ENCODE data around the gene NKAIN2.

The NKAIN2 gene

DNA sequence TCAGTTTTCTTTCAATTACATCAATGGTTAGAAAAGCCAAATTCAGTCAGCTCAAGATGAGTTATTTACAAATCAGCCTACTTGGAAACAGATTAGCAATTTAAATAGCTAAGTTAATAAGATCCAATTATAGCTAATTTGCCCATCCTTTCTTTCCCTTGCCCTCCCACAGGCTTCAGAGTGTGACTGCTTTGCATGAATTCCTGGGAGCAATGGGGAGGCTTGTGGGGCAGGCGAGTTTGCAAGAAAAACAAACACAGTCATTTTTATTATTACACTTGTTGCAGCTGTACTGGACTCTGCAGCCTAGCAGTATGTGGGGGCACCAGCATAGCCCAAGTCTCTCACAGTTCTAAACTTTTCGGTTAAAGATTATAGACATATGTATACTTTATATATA lies 219.0 kb downstream of the NKAIN2 start:
- no peak for DNase-seq (ENCODE audit: low read depth in 3 of 3, low spot score in 1 of 3)

DNA sequence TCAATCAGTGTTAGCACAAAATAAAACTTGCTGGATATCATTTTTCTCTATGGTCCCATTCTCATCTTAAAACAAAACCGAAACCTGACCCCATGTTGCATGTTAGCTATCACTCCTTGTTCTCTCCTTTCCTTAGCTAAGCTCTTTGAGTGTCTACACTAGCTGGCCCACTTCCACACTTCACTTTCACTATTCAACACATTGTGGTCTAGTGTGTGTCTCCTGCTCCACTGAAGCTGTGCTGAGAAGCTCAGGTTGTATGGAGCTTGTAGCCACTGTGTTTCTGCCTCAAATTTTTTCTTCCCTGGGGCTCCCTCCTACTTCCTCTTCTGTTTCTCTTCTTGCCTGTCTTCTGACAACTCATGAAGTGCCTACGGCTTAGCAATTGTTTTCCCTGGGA lies 223.0 kb downstream of the NKAIN2 start:
- DNase-seq (ENCODE audit: low read depth in 3 of 3, low spot score in 1 of 3) = no peak

DNA sequence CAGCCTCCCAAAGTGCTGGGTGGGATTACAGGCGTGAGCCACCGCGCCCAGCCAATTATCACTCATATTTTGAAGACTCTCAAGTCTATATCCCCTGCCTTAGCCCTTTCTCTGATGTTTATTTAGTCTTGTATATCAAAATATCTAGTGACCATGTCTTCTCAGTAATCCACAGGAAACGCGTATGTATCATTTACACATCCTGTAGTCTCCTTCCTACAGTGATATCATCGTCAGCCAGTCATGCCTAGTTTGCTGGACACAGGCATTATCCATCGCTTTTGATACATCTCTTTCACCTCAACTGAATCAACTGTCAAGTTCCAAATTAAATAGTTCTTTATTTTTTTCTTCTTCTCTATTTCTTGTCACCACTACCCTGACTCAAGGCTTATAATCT lies 223.7 kb downstream of the NKAIN2 start:
- no peak for DNase-seq (ENCODE audit: low read depth in 3 of 3, low spot score in 1 of 3)

DNA sequence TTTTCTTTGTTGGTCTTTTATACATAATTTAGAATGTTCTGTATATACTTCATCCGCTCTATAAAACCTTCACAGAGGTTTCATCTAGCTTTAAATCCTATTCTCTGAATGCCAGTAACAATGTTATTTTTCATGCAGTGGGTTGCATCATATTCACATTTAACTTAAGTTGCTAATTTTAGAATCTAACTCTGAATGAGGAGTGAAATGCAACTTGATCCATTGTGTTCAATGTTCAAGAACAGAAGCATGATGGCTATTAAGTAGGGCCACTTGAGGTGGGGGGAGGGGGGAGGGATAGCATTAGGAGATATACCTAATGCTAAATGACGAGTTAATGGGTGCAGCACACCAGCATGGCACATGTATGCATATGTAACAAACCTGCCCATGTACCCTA lies 224.5 kb downstream of the NKAIN2 start:
- DNase-seq (ENCODE audit: low read depth in 3 of 3, low spot score in 1 of 3) = no peak

DNA sequence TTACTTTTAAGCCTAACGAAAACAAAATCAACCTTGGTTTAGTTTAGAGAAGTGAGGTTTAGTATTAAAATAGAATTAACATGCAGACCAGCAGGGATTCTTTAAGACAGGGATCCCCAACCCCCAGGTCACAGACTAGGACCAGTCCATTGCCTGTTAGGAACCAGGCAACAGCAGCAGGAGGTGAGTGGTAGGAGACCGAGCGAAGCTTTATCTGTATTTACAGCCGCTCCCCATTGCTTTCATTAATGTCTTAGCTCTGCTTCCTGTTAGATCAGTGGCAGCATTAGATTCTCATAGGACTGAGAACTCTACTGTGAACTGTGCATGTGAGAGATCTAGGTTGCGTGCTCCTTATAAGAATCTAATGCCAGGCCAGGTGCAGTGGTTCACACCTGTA lies 225.9 kb downstream of the NKAIN2 start:
- DNase-seq (ENCODE audit: low read depth in 3 of 3, low spot score in 1 of 3) = no peak

DNA sequence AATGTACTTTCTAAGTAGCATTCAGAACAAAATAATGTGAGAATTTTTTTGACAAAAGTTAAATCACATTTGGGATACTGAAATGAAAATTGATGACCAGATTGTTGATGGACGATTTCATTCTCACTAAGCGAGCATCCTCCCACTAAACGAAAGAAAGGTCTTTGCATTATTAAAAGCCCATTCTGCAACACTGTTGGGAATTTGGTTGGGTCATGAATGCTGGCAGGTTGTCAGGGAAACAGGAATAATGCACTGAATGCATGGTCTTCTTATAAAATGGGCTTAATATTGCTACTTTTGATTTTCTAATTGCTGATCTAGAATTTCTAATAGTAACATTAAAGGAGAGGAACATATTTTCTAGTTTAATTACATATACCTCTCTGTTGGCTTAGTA lies 229.8 kb downstream of the NKAIN2 start:
- DNase-seq (ENCODE audit: low read depth in 3 of 3, low spot score in 1 of 3) = no peak

DNA sequence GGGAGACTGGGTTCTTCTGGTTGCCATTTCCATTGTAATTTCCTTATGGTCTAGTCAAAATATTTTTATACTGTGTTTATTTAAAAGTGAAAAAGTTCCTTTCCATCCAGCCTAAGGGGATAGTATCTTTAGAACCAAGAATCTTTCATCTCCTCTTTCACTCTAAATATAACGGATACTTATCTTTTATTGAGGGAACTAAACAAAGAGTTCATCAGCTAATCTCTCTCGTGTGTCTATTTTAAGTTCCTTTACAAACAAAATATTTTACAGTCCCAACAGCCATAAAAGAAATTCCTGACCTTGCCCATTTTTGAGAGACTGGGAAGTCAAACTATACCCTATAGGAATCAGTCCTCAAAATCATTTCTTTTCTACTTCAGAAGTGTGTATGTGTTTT lies 232.7 kb downstream of the NKAIN2 start:
- DNase-seq (ENCODE audit: low read depth in 3 of 3, low spot score in 1 of 3) = no peak

DNA sequence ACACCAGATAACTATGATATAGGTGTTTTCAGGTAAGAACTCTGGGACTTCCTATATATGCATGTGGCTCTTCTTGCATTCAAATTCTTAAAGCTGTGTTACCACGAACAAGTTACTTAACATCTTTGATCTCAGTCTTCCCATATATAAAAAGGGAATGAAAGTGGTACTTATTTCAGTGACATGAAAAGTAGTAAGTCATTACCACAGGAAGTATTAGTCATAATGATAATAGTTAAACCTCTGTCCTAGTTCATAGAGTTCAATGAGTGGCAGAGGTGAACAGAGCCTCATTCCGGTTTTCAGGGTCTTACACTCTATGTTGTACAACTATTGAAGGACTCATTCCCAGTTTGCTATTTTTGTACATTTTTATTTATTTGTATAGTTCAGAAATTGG lies 237.0 kb downstream of the NKAIN2 start:
- no peak for DNase-seq (ENCODE audit: low read depth in 3 of 3, low spot score in 1 of 3)

DNA sequence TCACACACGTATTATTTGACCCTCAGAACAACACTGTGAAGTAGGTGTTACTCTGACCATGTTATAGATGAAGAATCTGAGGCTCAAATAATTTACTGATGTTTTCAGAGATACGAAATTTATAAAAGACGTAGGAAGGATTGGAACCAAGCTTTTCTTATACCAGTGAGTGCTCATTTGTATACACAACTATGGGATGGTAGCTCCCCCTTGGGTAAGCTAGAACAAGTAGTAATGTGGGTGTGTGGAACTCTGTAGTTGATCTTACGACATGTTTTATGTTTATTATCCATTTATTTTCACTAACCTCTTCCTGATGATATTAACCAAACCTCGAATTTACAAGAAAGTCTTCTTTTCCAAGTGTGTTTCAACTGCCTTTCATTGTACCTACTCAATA lies 248.5 kb downstream of the NKAIN2 start:
- DNase-seq (ENCODE audit: low read depth in 3 of 3, low spot score in 1 of 3) = no peak

DNA sequence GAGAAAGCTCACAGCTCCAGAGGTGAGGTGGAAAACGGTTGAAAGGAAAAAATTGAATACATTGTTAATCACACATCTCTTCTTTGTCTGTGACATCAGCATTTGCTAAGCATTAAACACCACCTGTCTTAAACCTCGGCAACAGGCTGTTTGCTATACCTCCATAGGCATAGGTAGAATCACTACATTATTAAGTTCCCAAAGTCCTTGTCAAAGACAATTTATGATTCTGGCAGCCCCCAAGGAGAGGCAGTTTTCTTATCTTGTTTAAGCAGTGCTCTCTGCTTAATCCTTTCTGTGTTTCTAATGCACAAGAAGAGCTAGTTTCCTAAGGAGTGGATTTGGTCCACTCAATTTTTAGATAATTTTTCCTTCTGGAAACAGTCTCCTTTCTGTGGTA lies 249.7 kb downstream of the NKAIN2 start:
- no peak for DNase-seq (ENCODE audit: low read depth in 3 of 3, low spot score in 1 of 3)

DNA sequence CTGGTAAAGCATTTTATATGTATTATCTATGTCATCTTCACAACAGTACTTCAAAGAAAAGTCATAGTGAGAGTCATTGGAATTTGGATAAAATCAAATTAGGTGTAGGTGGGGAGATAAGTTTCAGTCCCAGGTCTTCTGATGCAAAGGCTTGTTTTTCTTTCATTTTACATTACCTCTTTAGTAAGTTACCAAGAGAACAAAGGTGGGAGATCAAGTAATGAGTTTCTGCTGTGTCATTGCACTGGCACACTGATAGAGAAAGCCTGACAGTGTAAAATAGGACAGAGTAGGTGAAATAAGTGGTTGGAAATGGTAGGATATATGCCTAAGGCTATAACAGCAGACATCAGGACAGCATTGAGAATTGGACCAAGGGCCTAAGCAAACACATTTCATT lies 250.4 kb downstream of the NKAIN2 start:
- no peak for DNase-seq (ENCODE audit: low read depth in 3 of 3, low spot score in 1 of 3)

DNA sequence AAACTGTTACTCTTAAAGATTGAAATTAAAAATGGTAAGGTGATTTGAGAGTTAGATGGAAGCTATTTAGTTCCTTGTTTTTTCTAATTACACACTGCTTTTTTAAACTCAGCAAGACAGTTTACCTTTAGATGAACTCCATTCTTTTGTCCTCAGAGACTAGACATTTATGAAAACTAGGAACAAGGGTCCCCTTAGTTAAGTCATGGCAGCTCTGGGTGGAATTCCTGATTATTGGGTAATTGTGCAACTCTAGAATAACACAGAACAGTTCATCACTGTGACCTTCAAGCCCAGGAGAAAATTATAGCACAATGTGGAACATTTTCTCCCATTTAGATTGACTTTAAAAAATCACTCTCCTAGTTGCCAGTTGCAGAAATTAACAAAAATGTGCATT lies 251.7 kb downstream of the NKAIN2 start:
- DNase-seq (ENCODE audit: low read depth in 3 of 3, low spot score in 1 of 3) = no peak

DNA sequence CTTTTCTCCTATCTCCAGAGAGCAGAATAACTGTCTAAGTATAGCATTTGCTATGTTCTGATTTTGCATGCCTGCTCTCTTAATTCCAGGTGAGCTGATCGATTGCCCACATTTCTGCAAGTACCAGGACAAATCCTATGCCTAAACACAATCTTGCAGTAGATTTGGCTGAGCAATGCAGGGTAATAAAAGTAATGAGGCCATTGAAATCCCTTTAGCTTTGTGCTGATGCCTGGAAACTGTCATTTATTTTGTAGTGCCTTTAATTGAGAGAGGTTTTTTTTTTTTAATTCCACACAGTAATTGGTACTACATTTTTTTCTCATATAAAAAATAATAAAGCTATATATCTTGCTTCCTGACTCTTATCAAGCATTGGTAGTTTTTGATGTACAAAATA lies 252.3 kb downstream of the NKAIN2 start:
- no peak for DNase-seq (ENCODE audit: low read depth in 3 of 3, low spot score in 1 of 3)

DNA sequence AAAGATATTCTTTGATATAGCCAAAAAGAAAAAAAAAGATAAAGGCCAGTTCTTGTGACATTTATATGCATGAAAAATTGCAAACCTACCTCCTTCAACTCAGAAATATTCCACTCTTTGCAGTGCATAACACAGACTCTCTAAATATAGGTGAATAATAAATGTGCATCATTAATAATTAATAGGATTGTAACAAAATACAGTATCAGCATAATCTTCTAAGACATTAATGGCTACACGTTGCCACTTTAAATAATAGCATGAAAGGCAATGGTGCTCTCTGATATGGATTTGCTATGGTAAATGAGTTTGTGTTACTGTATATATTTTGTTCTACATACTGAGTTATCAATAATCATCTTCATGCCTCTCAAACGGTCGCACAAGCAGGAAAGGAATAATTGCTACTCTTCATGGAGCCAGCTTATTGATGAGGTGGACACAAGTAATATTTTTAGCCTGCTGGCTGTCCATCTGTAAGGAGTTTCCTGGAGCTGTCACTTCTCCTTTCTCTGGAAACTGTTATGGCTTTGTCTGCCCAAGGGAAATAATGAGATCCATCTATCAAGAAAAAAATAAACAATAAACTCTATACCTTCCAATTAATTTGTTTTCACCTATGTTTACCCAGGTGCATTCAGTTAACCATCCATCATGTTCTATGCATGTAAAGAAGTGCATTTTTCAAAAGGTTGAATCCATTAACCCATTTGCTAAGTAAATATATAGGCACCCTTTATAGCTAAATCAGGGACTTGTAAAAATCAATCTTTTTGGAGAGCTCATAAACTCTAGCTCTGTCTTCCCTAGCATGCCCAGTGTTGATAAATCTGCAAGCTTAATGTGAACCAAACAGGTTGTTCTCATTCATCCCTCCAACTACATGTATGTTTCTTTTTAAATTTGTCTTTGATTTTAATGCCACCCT lies 253.0 kb downstream of the NKAIN2 start:
- DNase-seq (ENCODE audit: low read depth in 3 of 3, low spot score in 1 of 3) = no peak

DNA sequence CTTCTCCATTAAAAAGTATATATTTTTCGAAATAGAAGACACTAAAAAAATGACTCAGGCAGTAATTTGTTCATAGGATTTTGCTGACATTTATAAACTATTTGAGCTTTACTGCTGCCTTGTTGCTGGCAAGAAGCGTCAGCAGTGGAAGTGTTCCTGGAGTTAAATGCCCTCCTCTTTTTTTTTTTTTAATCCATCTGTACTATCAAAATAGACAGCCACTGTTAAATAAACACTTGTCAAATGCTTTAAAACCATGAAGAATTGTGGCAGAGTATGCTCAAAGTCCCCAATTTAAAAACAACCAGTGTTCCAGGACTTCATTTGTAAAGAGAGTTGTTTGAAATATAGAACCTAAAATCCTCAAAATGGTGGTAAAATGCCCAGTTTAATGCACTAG lies 253.8 kb downstream of the NKAIN2 start:
- DNase-seq (ENCODE audit: low read depth in 3 of 3, low spot score in 1 of 3) = no peak

DNA sequence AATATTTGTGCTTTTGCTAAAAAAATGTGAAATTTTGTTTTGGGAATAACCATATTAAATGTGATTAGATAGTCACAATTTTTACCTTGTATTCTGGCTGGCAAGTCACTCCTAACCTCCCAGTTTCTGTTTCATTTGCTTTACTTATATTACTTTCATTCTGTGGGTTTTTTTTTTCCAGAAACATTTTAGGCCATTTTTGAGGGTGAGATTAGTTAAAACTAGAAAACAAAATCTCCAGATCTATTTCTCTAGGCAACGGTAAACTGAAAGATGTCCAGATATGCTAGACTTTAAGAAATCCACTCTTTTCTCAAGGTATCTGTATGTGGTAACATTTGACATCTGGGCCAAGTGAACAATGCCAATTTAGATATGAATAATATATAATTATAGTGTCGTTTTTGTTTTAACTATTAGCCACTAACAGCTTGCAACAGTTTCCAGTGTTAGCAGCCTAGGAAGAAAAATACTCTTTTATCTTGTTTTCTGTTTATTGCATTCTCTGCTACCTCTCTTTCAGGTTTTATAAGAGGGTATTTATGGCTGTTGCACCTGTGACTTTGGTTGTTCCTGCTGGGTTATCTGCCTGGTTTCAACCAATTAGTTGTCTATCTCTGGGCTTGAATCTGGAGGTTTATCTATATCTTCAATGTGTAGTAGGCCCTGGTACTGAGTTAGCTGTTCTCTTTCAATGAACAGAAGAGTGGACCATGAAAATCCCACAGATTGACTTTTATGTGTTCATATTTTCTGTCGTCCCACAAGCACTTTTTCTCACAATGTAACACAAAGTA lies 260.9 kb downstream of the NKAIN2 start:
- no peak for DNase-seq (ENCODE audit: low read depth in 3 of 3, low spot score in 1 of 3)

DNA sequence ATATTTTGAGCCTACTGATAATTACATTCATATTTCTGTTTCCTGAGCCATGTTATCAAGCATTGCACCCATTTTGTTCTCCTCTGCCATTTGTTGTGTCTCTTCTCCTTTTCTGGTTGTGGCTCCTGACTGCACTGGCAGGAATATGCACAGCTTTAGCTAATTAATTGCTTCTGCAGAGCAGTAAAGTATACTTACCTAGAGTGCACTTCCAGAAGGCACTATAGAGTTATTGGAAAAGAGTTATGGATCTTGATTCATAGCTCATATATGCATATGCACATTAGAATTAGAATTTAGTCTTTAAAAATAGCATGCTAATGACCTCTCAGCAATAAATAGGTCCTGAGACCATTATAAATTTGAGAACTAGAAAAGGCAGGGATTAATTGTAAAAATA lies 262.6 kb downstream of the NKAIN2 start:
- DNase-seq (ENCODE audit: low read depth in 3 of 3, low spot score in 1 of 3) = no peak

DNA sequence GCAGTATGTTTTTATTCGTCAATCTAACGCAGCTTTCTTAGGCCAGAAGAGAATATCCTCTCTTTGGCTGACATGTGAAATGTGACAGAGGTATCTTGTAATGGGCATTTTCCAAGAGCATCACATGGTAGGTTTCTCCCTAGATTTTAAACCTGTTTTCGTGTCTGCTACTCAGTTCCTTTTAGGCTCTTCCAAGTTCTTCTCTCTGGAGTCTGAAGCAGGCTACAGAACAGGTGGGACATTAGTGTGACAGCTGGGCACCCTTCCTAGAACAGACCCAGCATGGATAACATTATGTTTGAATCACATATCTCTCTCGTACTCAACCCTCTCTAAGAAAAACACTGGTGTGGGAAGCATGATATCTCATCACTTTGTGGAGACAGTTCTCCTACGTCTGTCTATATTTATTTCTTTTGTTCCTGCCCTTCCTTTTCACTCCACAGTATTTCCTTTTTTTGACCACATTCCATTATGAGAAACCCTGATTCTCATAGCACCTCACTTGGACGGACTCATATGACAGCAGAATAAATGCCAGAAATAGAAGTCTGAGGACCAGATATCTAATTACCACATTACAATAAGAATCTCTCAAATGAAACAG lies 263.4 kb downstream of the NKAIN2 start:
- DNase-seq (ENCODE audit: low read depth in 3 of 3, low spot score in 1 of 3) = no peak

DNA sequence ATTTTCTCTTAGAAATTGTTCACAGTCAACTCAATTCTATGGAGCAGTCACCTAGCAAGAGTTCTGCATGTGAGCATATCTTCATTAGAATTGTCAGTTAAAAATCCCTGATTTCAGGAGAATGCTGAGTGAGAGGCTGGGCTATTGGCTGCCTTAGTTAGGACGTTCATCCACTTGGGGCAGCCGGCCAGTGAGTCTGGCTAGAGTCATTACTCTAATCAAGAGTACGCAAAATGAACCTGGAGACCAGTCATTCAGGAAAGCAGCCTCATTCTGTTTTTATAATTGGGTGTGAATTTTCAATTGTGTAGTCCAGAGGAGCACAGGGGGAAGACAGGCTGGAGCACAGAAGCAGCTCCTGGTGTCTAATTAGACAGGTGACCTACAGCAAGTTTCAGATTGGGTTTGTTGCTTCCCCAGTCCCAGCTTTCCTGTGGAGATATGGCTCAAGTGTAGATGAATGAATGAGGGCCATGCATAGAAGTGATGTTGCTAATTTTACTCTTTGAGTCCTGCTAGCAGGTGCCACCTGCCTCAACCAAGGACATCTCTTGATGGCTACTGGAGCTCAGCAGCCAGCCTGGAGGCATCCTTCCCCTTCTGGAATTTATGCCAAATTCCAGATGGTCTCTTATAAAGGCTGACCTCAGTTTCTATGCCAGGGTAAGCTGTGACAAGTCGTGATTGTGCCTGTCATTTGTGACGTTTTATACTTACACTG lies 265.7 kb downstream of the NKAIN2 start:
- no peak for DNase-seq (ENCODE audit: low read depth in 3 of 3, low spot score in 1 of 3)

DNA sequence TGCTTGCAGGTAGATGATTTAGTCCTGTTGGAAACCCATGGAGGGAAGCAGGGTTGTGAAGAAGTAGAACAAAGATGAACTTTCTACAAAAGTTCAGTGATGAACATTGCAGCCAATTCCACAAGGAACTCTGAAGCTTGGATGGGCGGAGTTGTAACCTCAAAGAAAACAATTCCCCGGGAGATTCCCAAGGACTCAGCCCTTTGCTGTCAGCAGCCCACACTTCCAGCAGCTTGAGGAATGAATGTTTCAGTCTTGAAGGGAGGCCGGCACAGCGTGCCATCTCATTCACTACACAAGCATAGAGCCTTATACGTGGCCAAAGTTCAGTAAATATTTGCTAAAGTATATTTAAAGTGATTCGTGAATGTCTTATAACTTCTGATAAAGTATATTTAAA lies 269.4 kb downstream of the NKAIN2 start:
- DNase-seq (ENCODE audit: low read depth in 3 of 3, low spot score in 1 of 3) = no peak

DNA sequence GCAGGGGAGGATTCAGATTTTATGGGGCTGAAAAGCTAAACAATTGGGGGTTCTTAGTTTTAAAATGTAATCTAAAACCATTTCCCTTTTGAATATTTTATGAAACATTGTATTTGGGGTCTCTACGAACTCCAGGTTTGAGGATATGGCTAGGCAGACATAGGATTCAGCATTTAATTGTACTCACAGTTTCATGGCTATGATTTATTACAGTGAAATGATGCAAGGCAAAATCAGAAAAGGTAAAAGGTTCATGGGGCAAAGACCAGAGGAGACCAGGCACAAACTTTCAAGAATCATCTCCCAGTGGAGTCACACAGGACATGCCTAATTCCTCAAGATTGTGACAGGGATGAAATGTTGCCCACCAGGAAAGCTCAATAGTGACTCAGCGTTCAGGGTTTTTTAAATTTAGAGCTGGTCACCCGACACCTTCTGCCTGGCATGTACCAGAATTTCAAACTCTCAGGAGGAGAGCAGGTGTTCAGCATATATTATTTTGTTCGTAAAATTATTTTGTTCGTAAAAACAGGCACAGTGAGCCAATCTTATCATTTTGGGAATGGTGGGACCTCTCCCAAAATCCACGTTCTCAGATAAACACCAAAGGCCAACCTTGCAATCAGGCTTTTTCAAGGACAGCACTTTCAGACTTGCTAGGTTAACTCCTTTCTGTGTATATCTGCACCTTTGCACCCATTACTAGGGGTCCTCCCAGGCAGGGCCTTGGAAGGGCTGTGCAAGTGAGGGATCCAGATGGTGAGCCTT lies 270.3 kb downstream of the NKAIN2 start:
- DNase-seq (ENCODE audit: low read depth in 3 of 3, low spot score in 1 of 3) = no peak

All from stimulated activated CD4-positive, alpha-beta T cell treated with anti-CD3 and anti-CD28 coated beads, TNF-alpha, amount 100 ng/mL, for 1 hour (primary cell).